Measurements from ENCODE around the gene MICB.

DNA sequence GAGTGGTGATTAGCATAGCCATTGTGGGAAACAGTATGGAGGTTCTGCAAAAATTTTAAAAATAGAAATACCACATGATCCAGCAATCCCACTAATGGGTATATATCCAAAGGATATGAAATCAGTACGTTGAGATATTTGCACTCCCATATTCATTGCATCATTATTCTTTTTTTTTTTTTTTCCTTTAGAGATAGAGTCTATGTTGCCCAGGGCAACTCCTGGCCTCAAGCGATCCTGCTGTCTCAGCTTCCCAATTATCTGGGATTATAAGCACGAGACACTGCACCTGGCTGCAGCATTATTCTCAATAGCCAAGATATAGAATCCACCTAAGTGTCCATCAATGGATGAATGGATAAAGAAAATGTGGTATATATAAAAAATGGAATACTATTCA lies 23.9 kb downstream of the MICB start:
- no peak for TF ChIP-seq CTCF (IDR thresholded peaks at IDR 0.05; ENCODE audit: insufficient read depth, low read length, poor library complexity, severe bottlenecking)
- no peak for TF ChIP-seq EZH2phosphoT487 (conservative IDR thresholded peaks at IDR 0.05; ENCODE audit: low read length)

Measured in SU-DHL-6 (cell line).